ENCODE data around the gene DPEP1. TPM values are rescaled to one million over a fixed set of nuclear protein-coding genes. Genes with fewer than 3 reads are reported as not detected.
"Not testable (repeated sequence)": the region's sequence is repeated elsewhere in the genome, so short reads cannot be mapped to it uniquely, and the experiment has no call there.

The DPEP1 gene
- total RNA-seq, 2 donors from 2014 or later = 0.42 to 2.7 TPM

GRCh38 chr16:89658221-89658879, 44.9 kb downstream of the DPEP1 start:
- peak overlapping the region; percentile 99 for H3K4me3 ChIP-seq
- H3K9me3 ChIP-seq = no peaks in the 10 kb centered on the region
- H3K4me1 ChIP-seq = peaks cover 7% of the 10 kb centered on the region
- DNase-seq = peak; percentile 31
- peak overlapping the region; percentile 75 for H3K27ac ChIP-seq
- intact Hi-C loops (cut with DNase I) = no loop called here
- no peaks in the 10 kb centered on the region for H3K27me3 ChIP-seq
- no peaks in the 10 kb centered on the region for H3K36me3 ChIP-seq
- TF ChIP-seq CTCF (IDR thresholded peaks at IDR 0.05) = no peak
- H3K9ac ChIP-seq (ENCODE audit: low read depth in 2 of 2, low read length in 2 of 2) = peak overlapping the region; percentile 71 to 89

GRCh38 chr16:89660146-89660545, 46.7 kb downstream of the DPEP1 start:
- intact Hi-C loops (cut with DNase I) = no loop called here
- no peak for TF ChIP-seq CTCF (IDR thresholded peaks at IDR 0.05)
- no peak overlapping the region for H3K9ac ChIP-seq (ENCODE audit: low read depth in 2 of 2, low read length in 2 of 2)
- DNase-seq = no peak
- peaks cover 7% of the 10 kb centered on the region for H3K4me1 ChIP-seq
- H3K9me3 ChIP-seq = no peaks in the 10 kb centered on the region
- H3K36me3 ChIP-seq = no peaks in the 10 kb centered on the region
- H3K27me3 ChIP-seq = no peaks in the 10 kb centered on the region
- H3K4me3 ChIP-seq = no peak overlapping the region
- H3K27ac ChIP-seq = no peak overlapping the region

GRCh38 chr16:89661215-89661614, 47.8 kb downstream of the DPEP1 start:
- no peak for TF ChIP-seq CTCF (IDR thresholded peaks at IDR 0.05)
- no peak for DNase-seq

DNA sequence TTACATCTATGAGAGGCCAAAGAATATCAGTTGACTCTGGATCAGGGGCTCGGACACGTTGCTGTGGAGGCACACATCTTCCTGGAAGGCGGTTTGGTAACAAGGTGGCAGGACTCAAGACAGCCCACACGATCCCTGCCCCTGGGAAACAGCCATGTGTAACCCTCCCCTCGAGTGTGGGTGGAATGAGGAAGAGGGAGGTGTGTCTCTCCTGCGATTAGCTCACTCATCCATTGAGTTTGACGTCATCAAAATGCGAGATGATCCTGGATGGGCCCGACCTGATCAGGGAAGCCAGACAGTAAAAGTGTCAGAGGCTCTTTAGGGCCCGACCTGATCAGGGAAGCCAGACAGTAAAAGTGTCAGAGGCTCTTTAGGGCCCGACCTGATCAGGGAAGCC, 50.8 kb downstream of the DPEP1 start:
- H3K36me3 ChIP-seq; intact Hi-C loops (cut with DNase I); H3K9me3 ChIP-seq; H3K9ac ChIP-seq (ENCODE audit: low read depth in 2 of 2, low read length in 2 of 2); H3K4me3 ChIP-seq; H3K27ac ChIP-seq; H3K27me3 ChIP-seq; DNase-seq; H3K4me1 ChIP-seq: not testable (repeated sequence)

More at GRCh38 chr16:89661215-89661614, 47.8 kb downstream of the DPEP1 start:
- Histone ChIP-seq H3K27ac (no peak overlapping the region), H3K4me3 (no peak overlapping the region), H3K9ac (ENCODE audit: low read depth in 2 of 2, low read length in 2 of 2) (no peak overlapping the region), H3K27me3 (no peaks in the 10 kb centered on the region), H3K9me3 (no peaks in the 10 kb centered on the region), H3K36me3 (no peaks in the 10 kb centered on the region), H3K4me1 (peaks cover 6% of the 10 kb centered on the region)
- intact Hi-C loops (cut with DNase I) = no loop called here

GRCh38 chr16:89667000-89667399, 53.6 kb downstream of the DPEP1 start:
- H3K36me3 ChIP-seq; intact Hi-C loops (cut with DNase I); H3K9ac ChIP-seq (ENCODE audit: low read depth in 2 of 2, low read length in 2 of 2); H3K9me3 ChIP-seq; H3K4me3 ChIP-seq; DNase-seq; H3K27ac ChIP-seq; H3K27me3 ChIP-seq; H3K4me1 ChIP-seq: not testable (repeated sequence)

GRCh38 chr16:89667633-89668032, 54.2 kb downstream of the DPEP1 start:
- no peak for TF ChIP-seq CTCF (IDR thresholded peaks at IDR 0.05)
- H3K27ac ChIP-seq = no peak overlapping the region
- no peaks in the 10 kb centered on the region for H3K27me3 ChIP-seq
- no peak for DNase-seq
- H3K9me3 ChIP-seq = no peaks in the 10 kb centered on the region
- intact Hi-C loops (cut with DNase I) = no loop called here
- H3K4me1 ChIP-seq = no peaks in the 10 kb centered on the region
- H3K4me3 ChIP-seq = no peak overlapping the region
- no peaks in the 10 kb centered on the region for H3K36me3 ChIP-seq
- H3K9ac ChIP-seq (ENCODE audit: low read depth in 2 of 2, low read length in 2 of 2) = no peak overlapping the region
